Testis (tissue), 3 donors: ENCODE measurements around the gene VPS26A. TPM values are rescaled to one million over a fixed set of nuclear protein-coding genes. Genes with fewer than 3 reads are reported as not detected.

Experiments used
- DNase-seq: peaks from one replicate; pipeline ENCODE4 v3.0.0-alpha.2; 2019
- H3K27ac ChIP-seq, 2 donors: fragments of 200-600 bp; sonication (generic); one replicate each; pipeline ENCODE4 v1.5.1; 2019
- H3K27me3 ChIP-seq: fragments of 200-600 bp; sonication (generic); one replicate; pipeline ENCODE4 v1.5.1; 2019
- H3K36me3 ChIP-seq: fragments of 200-600 bp; sonication (generic); one replicate; pipeline ENCODE4 v1.5.1; 2017; ENCODE audit warnings: low read depth; ENCODE audit errors: missing control alignments
- H3K4me1 ChIP-seq: fragments of 200-600 bp; sonication (generic); one replicate; pipeline ENCODE4 v1.5.1; 2019
- H3K4me3 ChIP-seq, 2 donors: fragments of 200-600 bp; sonication (generic); one replicate each; pipeline ENCODE4 v1.5.1; 2017 to 2019
- H3K9me3 ChIP-seq: fragments of 200-600 bp; sonication (generic); one replicate; pipeline ENCODE4 v1.5.1; 2017
- CTCF ChIP-seq, 3 experiments: fragments of 450-650 bp in 2 of 3; fragments of 200-600 bp in 1 of 3; sonication (generic) in 1 of 3; IDR thresholded peaks; one replicate each; pipeline ENCODE4 v1.5.1; 2016 to 2019; ENCODE audit warnings: antibody characterized with exemption in 3 of 3, mild to moderate bottlenecking in 2 of 3, moderate library complexity in 1 of 3
- POLR2A ChIP-seq: fragments of 450-650 bp; IDR thresholded peaks from one replicate; pipeline ENCODE4 v1.6.1; 2017; ENCODE audit warnings: antibody characterized with exemption, mild to moderate bottlenecking, moderate library complexity
- WGBS, 2 donors: methylation state at CpG; one replicate each; pipeline ENCODE4 v1.1.5; 2018; 5-methylcytosine and 5-hydroxymethylcytosine counted together
- intact Hi-C: fragments of 100-400 bp; cut with DNase I; formaldehyde crosslinking; loops from one replicate; pipeline ENCODE4 v1.15.1; 2023; ENCODE audit warnings: low total_unique reads
- polyA plus RNA-seq: library from polyadenylated mRNA; stranded (reverse); fragments of 350-450 nt; fragmentation: Illumina TruSeq; extraction: RNeasy Lipid Tissue Mini Kit (QIAGEN cat#74804); gene quantifications from one replicate; pipeline ENCODE4 v1.2.3, GENCODE V29; 2014; ENCODE audit warnings: low read depth, low replicate concordance; ENCODE audit not compliant: insufficient read depth
- total RNA-seq, 2 donors: library from RNA; depleted of rRNA; stranded (reverse); fragments of >200 nt; gene quantifications; one replicate each; pipeline ENCODE4 v1.2.3, GENCODE V29; 2016

The VPS26A gene
- total and polyA plus RNA-seq, 3 donors from 2014 or later: 53.6 to 65.0 (median 59.8) TPM

GRCh38 chr10:69080226-69080625 is 43.8 kb upstream of the VPS26A start:
- DNase-seq: no peak
- Histone ChIP-seq H3K27ac (no peak overlapping the region), H3K4me3 (no peak overlapping the region), H3K36me3 (no peaks in the 10 kb centered on the region), H3K4me1 (no peaks in the 10 kb centered on the region), H3K9me3 (no peaks in the 10 kb centered on the region), H3K27me3 (no peaks in the 10 kb centered on the region)
- 77 to 85% methylated on average over 4 of the region's 4 CpGs for WGBS, 2 donors
- TF ChIP-seq CTCF (IDR thresholded peaks at IDR 0.05): no peak
- no peak for TF ChIP-seq POLR2A
- intact Hi-C loops: no loop called here

GRCh38 chr10:69086001-69086509 is 37.9 kb upstream of the VPS26A start:
- no peaks in the 10 kb centered on the region for H3K36me3 ChIP-seq
- no peaks in the 10 kb centered on the region for H3K27me3 ChIP-seq
- no peak overlapping the region for H3K4me3 ChIP-seq
- TF ChIP-seq POLR2A: no peak
- TF ChIP-seq CTCF (IDR thresholded peaks at IDR 0.05): no peak
- H3K27ac ChIP-seq: peak overlapping the region; percentile 37 to 89
- 41 to 51% methylated on average over 9 of the region's 9 CpGs for WGBS, 2 donors
- DNase-seq: no peak
- intact Hi-C loops: no loop called here
- peaks cover 7% of the 10 kb centered on the region for H3K4me1 ChIP-seq
- H3K9me3 ChIP-seq: no peaks in the 10 kb centered on the region

GRCh38 chr10:69087590-69088470 is 36.1 kb upstream of the VPS26A start, which contains the start of gene SRGN:
TSS of gene SRGN (plus strand) at chr10:69088103. CDS start at chr10:69088158, 55 bp downstream.
- Histone ChIP-seq H3K36me3 (no peaks in the 10 kb centered on the region), H3K27ac (peak within 1 kb of the TSS; percentile 60 to 89), H3K4me3 (peak within 1 kb of the TSS; percentile 14 to 44), H3K9me3 (no peaks in the 10 kb centered on the region), H3K4me1 (peaks cover 7% of the 10 kb centered on the region), H3K27me3 (no peaks in the 10 kb centered on the region)
- TF ChIP-seq POLR2A (no peak), CTCF (IDR thresholded peaks at IDR 0.05) (no peak)
- intact Hi-C loops: no loop called here
- WGBS, 2 donors: 36 to 45% methylated on average over 10 of the region's 10 CpGs
- DNase-seq: peak; percentile 84

- H3K9me3 ChIP-seq: no peaks in the 10 kb centered on the region
- no peaks in the 10 kb centered on the region for H3K36me3 ChIP-seq
- no peak for TF ChIP-seq CTCF (IDR thresholded peaks at IDR 0.05)
- TF ChIP-seq POLR2A: no peak
- no peaks in the 10 kb centered on the region for H3K27me3 ChIP-seq
- peak overlapping the region; percentile 14 to 44 for H3K4me3 ChIP-seq
- intact Hi-C loops: no loop called here
- no peak for DNase-seq
- H3K4me1 ChIP-seq: peaks cover 7% of the 10 kb centered on the region
- peak overlapping the region; percentile 60 to 89 for H3K27ac ChIP-seq
- WGBS, 2 donors: 58 to 62% methylated on average over 3 of the region's 3 CpGs
These were observed 35.6 kb upstream of the VPS26A start for GRCh38 chr10:69088471-69088769.
